Caki2 (cell line): ENCODE data around the gene POFUT2. TPM values are rescaled to one million over a fixed set of nuclear protein-coding genes. Genes with fewer than 3 reads are reported as not detected.
"Not testable (repeated sequence)": the region's sequence is repeated elsewhere in the genome, so short reads cannot be mapped to it uniquely, and the experiment has no call there.

Experiments used
- DNase-seq: peaks from one replicate; pipeline ENCODE4 v3.0.0-alpha.2; 2015; ENCODE audit warnings: low read depth
- in situ Hi-C: cut with HindIII; loops from 2 replicates; pipeline ENCODE4 v1.10.0; 2016; ENCODE audit warnings: low sequenced_read_pairs, low pct_unique_long_range_greater_than_20kb, mixed read lengths
- total RNA-seq: library from RNA; depleted of rRNA; stranded (reverse); fragments of >200 nt; shearing (Covaris generic); gene quantifications from 2 replicates; pipeline ENCODE4 v1.2.3, GENCODE V29; 2014; ENCODE audit warnings: low replicate concordance

The POFUT2 gene
- total RNA-seq, 1 experiment from 2014 or later, result 35.2 TPM

GRCh38 chr21:45317398-45318145 is 29.9 kb upstream of the POFUT2 start:
- peak; percentile 67 for DNase-seq
- in situ Hi-C loops, result no loop called here

DNA sequence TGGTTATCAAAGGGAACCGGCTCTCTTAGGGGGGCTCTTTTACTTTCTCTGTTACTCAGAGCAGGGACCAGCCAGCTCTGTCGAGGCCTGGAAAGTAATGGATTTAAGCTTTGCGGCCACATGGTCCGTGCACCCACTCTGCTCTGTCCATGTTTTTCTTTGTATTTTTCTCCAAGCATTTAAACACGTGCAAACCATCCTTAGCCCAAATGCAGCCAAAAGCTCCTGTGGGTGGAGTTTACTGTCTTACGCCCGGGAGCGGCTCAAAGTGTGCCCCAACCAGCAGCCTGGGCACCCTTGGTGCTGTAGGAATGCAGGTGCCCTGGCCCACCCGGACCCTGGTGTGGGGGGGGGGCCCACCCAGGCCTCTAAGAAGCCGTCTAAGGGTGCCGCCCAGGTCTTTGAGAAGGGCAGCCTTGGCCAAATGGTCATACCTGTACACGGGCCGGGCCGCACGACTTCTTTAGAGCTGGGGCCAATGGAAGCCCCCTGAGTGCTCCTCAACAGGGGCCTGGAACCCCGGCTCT is 29.2 kb upstream of the POFUT2 start:
- DNase-seq, result no peak
- in situ Hi-C loops, result no loop called here

DNA sequence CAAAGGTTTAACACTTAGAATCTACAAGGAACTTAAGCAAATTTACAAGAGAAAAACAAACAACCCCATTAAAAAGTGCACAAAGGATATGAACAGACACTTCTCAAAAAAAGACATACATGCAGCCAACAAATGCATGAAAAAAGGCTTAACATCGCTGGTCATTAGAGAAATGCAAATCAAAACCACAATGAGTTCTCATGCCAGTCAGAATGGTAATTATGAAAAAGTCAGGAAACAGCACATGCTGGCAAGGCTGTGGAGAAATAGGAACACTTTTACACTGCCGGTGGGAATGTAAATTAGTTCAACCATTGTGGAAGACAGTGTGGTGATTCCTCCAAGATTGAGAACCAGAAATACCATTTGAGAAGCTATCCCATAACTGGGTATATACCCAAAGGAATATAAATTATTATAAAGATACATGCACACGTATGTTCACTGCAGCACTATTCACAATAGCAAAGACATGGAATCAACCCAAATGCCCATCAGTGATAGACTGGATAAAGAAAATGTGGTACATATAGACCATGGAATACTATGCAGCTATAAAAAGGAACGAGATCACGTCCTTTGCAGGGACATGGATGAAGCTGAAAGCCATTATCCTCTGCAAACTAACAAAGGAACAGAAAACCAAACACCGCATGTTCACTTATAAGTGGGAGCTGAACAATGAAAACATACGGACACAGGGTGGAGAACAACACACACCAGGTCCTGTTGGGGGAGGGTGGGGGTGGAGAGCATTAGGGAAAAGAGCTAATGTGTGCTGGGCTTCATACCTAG is 28.2 kb upstream of the POFUT2 start:
- DNase-seq, in situ Hi-C loops: not testable (repeated sequence)

DNA sequence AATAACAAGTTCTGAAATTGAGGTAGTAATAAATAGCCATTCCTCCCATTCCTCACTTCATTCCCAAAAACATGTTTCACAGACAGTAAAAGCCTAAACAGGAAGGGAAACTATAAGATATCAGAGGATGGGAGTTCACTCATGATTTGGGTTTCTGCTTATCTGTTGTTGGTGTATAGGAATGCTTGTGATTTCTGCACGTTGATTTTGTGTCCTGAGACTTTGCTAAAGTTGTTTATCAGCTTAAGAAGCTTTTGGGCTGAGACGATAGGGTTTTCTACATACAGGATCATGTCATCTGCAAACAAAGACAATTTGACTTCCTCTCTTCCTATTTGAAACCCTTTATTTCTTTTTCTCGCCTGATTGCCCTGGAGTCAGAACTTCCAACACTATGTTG is 26.0 kb upstream of the POFUT2 start:
- in situ Hi-C loops, result no loop called here
- DNase-seq, result no peak

DNA sequence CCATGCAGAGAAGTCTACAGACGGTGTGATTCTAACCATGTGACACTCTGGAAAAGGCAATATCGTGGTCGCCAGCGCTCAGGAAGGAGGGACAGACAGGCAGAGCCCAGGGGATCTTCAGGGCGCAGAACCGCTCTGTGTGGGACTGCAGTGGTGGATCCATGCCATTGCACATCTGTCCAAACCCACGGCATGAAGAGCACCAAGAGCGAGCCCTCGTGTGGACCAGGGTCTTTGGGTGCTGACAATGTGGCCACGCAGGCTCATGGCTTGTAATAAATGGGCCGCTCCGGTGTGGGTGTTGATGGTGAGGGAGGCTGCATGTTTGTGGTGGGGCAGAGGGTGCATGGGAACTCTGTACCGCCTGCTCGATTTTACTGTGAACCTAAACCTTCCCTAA is 25.3 kb upstream of the POFUT2 start:
- no peak for DNase-seq
- in situ Hi-C loops, result no loop called here

- no peak for DNase-seq
- in situ Hi-C loops, result no loop called here
Observed at GRCh38 chr21:45312296-45312695, 24.6 kb upstream of the POFUT2 start.

DNA sequence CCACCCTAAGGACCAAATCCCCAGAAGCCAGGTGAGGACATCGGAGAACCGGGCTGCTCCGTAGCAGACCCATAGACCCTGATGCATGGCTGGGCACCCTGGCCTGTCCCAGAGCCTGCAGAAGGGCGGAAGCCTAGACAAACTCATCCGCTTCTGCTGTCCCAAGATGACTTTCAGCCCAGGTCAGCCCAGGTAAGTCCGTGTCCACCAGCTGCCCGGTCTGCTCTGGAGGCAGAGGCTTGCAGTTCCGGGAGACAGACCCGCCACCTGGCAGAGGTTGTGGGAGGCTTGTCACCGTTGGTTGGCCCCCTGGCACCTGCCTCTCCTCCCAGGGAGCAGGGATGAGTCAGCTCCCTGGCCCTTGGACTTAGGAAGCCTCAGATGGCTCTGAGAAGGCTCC is 22.8 kb upstream of the POFUT2 start:
- no peak for DNase-seq
- in situ Hi-C loops, result no loop called here

DNA sequence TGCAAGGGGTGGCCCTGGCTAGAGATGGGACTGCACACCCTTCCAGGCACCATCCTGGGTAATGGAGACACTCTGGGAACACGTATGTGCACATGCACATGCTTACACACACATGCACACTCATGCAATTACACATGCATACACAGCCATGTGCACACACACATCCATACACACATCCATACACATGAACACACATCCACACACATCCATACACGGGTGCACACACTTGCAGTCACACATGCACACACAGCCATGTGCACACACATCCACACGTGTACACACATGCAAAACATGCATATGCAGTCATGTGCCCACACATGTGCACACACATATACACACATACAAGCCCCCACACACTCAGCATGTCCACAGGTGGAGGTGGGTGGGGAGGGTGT is 22.3 kb upstream of the POFUT2 start:
- in situ Hi-C loops, result no loop called here
- DNase-seq, result no peak

DNA sequence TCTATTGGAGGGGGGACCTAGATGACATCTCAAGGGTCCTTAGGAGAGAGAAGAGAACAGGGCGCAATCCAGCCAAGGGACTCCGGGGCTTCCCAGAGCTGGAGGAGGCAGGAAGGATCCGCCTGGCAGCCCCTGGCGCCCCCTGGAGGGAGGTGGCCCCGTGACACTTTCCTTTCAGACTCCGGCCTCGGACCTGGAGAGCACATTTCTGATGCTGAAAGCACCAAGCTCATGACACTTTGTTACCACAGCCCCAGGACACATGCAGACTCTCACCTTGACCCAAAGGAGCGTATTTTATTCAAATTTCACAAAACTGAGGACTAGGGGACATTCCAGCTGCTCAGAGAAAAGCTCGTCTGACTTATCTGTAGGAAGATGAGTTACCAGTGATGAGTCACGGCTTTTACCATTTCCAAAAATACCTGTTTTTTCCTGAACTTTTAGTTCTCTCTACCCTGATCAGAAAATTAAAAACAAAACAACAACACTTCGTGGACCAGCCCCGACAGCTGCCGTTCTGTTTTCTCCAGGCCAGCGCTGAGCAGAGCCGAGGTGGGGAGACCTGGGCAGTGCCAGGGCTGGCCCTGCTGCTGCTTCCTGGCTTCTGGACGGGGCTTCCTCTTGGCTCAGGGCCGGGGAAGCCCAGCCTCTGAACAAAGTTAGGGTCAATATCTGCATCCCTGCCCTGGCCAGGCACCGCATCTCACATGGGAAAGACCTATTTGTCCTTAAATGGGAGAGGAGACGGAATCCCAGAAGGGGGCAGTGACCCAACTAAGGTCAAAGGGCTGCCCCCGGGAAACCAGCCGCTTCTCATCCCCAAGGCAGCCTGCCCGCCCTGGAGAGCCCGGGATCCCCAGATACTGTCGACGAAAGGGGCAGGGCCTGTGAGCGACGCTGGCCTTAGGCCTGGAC is 21.6 kb upstream of the POFUT2 start:
- no peak for DNase-seq
- in situ Hi-C loops, result no loop called here

DNA sequence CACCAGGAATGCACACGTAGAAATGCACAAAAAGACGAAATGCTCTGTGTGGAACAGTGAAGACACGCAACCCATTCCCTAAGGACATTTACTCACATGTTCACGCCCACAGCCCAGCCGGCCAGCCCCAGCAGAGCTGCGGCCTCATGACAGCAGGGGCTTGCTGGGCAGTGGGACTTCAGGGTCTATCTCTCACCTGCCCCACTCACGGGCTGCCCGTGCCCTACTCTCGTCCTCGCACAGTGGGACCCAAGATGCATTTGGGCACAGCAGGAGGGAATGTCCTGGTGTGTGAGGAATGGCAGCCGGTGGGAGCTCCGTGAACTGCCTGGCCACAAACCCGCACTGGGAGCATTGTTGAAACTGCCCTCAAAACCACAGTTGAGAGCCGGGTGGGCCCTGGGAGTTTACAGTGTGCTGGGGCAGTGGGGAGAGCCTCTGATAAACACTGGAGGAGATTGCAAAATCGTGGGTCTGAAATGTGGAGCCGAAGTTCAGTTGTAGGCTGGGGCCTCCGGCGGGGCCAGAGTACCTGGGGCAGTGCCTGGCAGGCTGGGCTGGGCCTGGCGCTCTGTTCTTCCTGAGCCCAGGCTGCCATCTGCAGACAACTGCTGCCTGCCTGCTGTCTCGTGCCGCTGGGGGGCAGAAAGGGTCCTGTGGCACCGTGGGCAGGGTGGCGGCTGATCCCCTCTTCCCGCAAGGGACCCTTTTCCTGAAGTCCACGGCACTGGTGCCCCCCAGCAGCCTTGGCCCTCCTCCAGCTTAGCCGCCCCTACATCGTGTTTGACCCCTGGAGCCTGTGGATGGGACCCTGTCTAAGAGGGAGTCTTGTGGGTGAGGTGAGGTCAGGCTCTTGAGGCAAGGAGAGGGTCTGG is 20.7 kb upstream of the POFUT2 start:
- in situ Hi-C loops, result no loop called here
- DNase-seq, result no peak

DNA sequence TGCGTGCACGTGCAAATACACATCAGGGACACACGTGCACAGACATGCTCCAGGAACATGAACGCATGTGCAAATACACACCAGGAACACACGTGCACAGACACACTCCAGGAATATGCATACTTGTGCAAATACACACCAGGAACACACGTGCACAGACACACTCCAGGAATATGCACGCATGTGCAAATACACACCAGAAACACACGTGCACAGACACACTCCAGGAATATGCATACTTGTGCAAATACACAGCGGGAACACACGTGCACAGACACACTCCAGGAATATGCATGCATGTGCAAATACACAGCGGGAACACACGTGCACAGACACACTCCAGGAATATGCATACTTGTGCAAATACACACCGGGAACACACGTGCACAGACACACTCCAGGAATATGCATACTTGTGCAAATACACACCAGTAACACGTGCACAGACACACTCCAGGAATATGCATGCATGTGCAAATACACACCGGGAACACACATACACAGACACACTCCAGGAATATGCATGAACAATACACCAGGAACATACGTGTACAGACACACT is 20.0 kb upstream of the POFUT2 start:
- DNase-seq, in situ Hi-C loops: not testable (repeated sequence)

DNA sequence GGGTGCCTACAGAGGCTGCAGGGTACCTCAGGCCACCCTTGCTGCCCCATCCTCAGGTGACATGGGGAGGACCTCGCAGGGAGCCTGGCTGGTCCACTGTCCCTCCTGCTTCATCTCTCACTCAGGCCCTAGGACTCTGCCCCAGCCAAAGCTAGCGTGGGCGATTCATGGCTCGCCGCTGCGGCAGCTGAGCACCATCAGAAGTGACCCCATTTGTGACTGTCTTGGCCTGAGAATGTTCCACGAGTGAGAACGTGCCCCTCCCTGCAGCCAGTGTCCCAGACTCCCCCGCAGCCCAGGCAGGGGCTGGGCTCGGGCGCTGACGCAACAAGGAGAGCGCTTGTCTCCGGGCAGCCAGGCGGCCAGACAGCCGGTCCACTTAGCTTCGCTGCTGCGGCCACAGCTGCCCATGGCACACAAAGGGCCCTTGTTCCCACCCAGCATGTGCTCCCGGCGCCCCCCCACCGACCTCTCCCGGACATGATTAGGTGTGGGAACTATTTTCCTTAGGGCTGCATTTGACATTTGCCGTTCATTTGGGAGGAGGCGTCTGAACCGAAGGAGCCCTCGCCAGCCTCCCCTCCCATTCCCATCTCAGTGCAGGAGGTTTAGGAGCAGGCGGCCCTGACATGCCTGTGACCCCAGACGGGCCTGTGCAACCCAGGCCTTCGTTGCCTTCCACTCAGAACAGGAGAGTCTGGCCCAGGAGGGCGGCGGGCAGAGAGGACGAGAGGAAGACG is 19.3 kb upstream of the POFUT2 start:
- no peak for DNase-seq
- in situ Hi-C loops, result no loop called here

GRCh38 chr21:45306453-45306831 is 18.7 kb upstream of the POFUT2 start:
- DNase-seq, result no peak
- in situ Hi-C loops, result no loop called here

- DNase-seq, result no peak
- in situ Hi-C loops, result no loop called here
Observed at GRCh38 chr21:45305836-45306235, 18.1 kb upstream of the POFUT2 start.

DNA sequence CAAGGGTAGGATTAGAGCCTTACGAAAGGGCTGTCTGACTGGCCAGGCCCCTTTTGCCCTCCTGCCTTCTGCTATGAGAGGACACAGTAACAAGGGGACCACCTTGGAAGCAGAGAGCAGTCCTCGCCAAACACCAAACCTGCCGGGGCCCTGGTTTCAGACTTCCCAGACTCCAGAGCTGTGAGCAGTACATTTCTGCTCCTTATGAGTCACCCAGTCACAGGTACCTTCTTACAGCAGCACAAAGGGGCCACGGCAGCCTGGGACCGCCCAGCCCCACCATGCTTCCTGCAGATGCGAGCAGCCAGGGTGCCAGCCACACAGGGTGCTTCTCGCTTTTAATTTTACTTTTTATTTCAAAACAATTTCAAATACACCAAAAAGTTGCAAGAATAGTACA is 17.2 kb upstream of the POFUT2 start:
- in situ Hi-C loops, result no loop called here
- DNase-seq, result no peak

DNA sequence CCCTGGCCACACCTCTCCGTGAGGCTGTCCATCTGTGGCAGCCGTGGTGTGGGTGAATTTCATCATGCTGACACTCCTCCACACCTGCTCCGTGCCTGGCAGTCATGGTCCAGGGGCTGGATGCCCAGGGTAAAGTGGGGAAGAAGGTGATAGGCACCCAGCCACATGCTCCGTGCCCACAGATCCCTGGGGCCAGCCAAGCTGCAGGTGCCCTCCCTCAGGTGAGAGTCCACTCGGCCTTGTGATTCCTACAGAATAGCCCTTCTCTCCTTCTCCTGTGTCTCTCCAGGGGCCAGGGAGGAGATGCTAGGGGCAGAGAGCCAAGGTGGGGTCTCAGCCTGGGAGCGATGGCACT is 16.8 kb upstream of the POFUT2 start:
- DNase-seq, result no peak
- in situ Hi-C loops, result no loop called here
